ENCODE data around the gene ADAM12. TPM values are rescaled to one million over a fixed set of nuclear protein-coding genes. Genes with fewer than 3 reads are reported as not detected.

The ADAM12 gene
- total RNA-seq, 1 experiment from 2014 or later = not detected

- no peak for DNase-seq
- H3K9me3 ChIP-seq (ENCODE audit: low read length) = no peaks in the 10 kb centered on the region
Observed at GRCh38 chr10:126312167-126312566, 76.1 kb downstream of the ADAM12 start.

GRCh38 chr10:126309228-126309883 is 78.9 kb downstream of the ADAM12 start:
- no peak overlapping the region for H3K4me3 ChIP-seq (ENCODE audit: low read length)
- H2AFZ ChIP-seq (ENCODE audit: low read length) = no peak overlapping the region
- no peaks in the 10 kb centered on the region for H3K36me3 ChIP-seq (ENCODE audit: insufficient read depth, low read length)
- no peaks in the 10 kb centered on the region for H3K79me2 ChIP-seq (ENCODE audit: low read length)
- no peak for DNase-seq
- H4K20me1 ChIP-seq (ENCODE audit: insufficient read depth, low read depth, low read length) = no peaks in the 10 kb centered on the region
- no peak overlapping the region for H3K9ac ChIP-seq (ENCODE audit: low read length)
- no peak overlapping the region for H3K27ac ChIP-seq (ENCODE audit: low read length)
- H3K9me2 ChIP-seq (replicated peaks; ENCODE audit: insufficient read depth, low read length) = no peaks in the 10 kb centered on the region
- no peaks in the 10 kb centered on the region for H3K9me3 ChIP-seq (ENCODE audit: low read length)
- no peaks in the 10 kb centered on the region for H3K4me1 ChIP-seq (ENCODE audit: low read length)
- H3K4me2 ChIP-seq (ENCODE audit: low read depth, low read length, poor library complexity, severe bottlenecking) = no peak overlapping the region
- no peaks in the 10 kb centered on the region; the same call in 1 of the 2 replicates for H3K27me3 ChIP-seq (ENCODE audit: low read length)

More at GRCh38 chr10:126312167-126312566, 76.1 kb downstream of the ADAM12 start:
- no peaks in the 10 kb centered on the region for H3K79me2 ChIP-seq (ENCODE audit: low read length)
- H3K27ac ChIP-seq (ENCODE audit: low read length) = no peak overlapping the region
- no peaks in the 10 kb centered on the region for H3K36me3 ChIP-seq (ENCODE audit: insufficient read depth, low read length)
- H3K27me3 ChIP-seq (ENCODE audit: low read length) = no peaks in the 10 kb centered on the region; the same call in 1 of the 2 replicates
- H4K20me1 ChIP-seq (ENCODE audit: insufficient read depth, low read depth, low read length) = no peaks in the 10 kb centered on the region
- H3K4me3 ChIP-seq (ENCODE audit: low read length) = no peak overlapping the region
- no peak overlapping the region for H3K4me2 ChIP-seq (ENCODE audit: low read depth, low read length, poor library complexity, severe bottlenecking)
- no peaks in the 10 kb centered on the region for H3K9me2 ChIP-seq (replicated peaks; ENCODE audit: insufficient read depth, low read length)
- H2AFZ ChIP-seq (ENCODE audit: low read length) = no peak overlapping the region
- H3K4me1 ChIP-seq (ENCODE audit: low read length) = no peaks in the 10 kb centered on the region
- H3K9ac ChIP-seq (ENCODE audit: low read length) = no peak overlapping the region

- Histone ChIP-seq H3K4me1 (ENCODE audit: low read length) (no peaks in the 10 kb centered on the region), H3K27me3 (ENCODE audit: low read length) (no peaks in the 10 kb centered on the region; the same call in 1 of the 2 replicates), H3K4me3 (ENCODE audit: low read length) (no peak overlapping the region), H3K27ac (ENCODE audit: low read length) (no peak overlapping the region), H3K79me2 (ENCODE audit: low read length) (no peaks in the 10 kb centered on the region), H3K9me2 (replicated peaks; ENCODE audit: insufficient read depth, low read length) (no peaks in the 10 kb centered on the region), H3K4me2 (ENCODE audit: low read depth, low read length, poor library complexity, severe bottlenecking) (no peak overlapping the region), H3K9ac (ENCODE audit: low read length) (no peak overlapping the region), H2AFZ (ENCODE audit: low read length) (no peak overlapping the region), H4K20me1 (ENCODE audit: insufficient read depth, low read depth, low read length) (no peaks in the 10 kb centered on the region), H3K9me3 (ENCODE audit: low read length) (no peaks in the 10 kb centered on the region), H3K36me3 (ENCODE audit: insufficient read depth, low read length) (no peaks in the 10 kb centered on the region)
- DNase-seq = no peak
Observed at GRCh38 chr10:126302826-126303665, 85.2 kb downstream of the ADAM12 start.

- H3K4me2 ChIP-seq (ENCODE audit: low read depth, low read length, poor library complexity, severe bottlenecking) = no peak overlapping the region
- H3K9me2 ChIP-seq (replicated peaks; ENCODE audit: insufficient read depth, low read length) = no peaks in the 10 kb centered on the region
- H2AFZ ChIP-seq (ENCODE audit: low read length) = no peak overlapping the region
- no peaks in the 10 kb centered on the region for H3K9me3 ChIP-seq (ENCODE audit: low read length)
- no peak for DNase-seq
- H3K9ac ChIP-seq (ENCODE audit: low read length) = no peak overlapping the region
- no peak overlapping the region for H3K27ac ChIP-seq (ENCODE audit: low read length)
- H3K36me3 ChIP-seq (ENCODE audit: insufficient read depth, low read length) = no peaks in the 10 kb centered on the region
- no peaks in the 10 kb centered on the region for H3K79me2 ChIP-seq (ENCODE audit: low read length)
- no peaks in the 10 kb centered on the region for H4K20me1 ChIP-seq (ENCODE audit: insufficient read depth, low read depth, low read length)
- no peaks in the 10 kb centered on the region for H3K27me3 ChIP-seq (ENCODE audit: low read length)
- no peak overlapping the region for H3K4me3 ChIP-seq (ENCODE audit: low read length)
- no peaks in the 10 kb centered on the region for H3K4me1 ChIP-seq (ENCODE audit: low read length)
Observed at GRCh38 chr10:126302476-126302756, 85.9 kb downstream of the ADAM12 start.

- Histone ChIP-seq H3K36me3 (ENCODE audit: insufficient read depth, low read length) (no peaks in the 10 kb centered on the region), H3K79me2 (ENCODE audit: low read length) (no peaks in the 10 kb centered on the region), H3K9me3 (ENCODE audit: low read length) (no peaks in the 10 kb centered on the region), H3K4me1 (ENCODE audit: low read length) (no peaks in the 10 kb centered on the region), H4K20me1 (ENCODE audit: insufficient read depth, low read depth, low read length) (no peaks in the 10 kb centered on the region), H2AFZ (ENCODE audit: low read length) (no peak overlapping the region), H3K9me2 (replicated peaks; ENCODE audit: insufficient read depth, low read length) (no peaks in the 10 kb centered on the region), H3K9ac (ENCODE audit: low read length) (no peak overlapping the region), H3K27ac (ENCODE audit: low read length) (no peak overlapping the region), H3K4me2 (ENCODE audit: low read depth, low read length, poor library complexity, severe bottlenecking) (no peak overlapping the region), H3K4me3 (ENCODE audit: low read length) (no peak overlapping the region), H3K27me3 (ENCODE audit: low read length) (no peaks in the 10 kb centered on the region)
- no peak for DNase-seq
Observed at GRCh38 chr10:126301701-126302475, 86.4 kb downstream of the ADAM12 start.

GRCh38 chr10:126294451-126294850 is 93.8 kb downstream of the ADAM12 start:
- H2AFZ ChIP-seq (ENCODE audit: low read length) = no peak overlapping the region
- no peak overlapping the region for H3K27ac ChIP-seq (ENCODE audit: low read length)
- H3K9me3 ChIP-seq (ENCODE audit: low read length) = no peaks in the 10 kb centered on the region
- DNase-seq = no peak
- no peaks in the 10 kb centered on the region for H3K79me2 ChIP-seq (ENCODE audit: low read length)
- H3K27me3 ChIP-seq (ENCODE audit: low read length) = no peaks in the 10 kb centered on the region
- H3K9ac ChIP-seq (ENCODE audit: low read length) = no peak overlapping the region
- H3K4me1 ChIP-seq (ENCODE audit: low read length) = no peaks in the 10 kb centered on the region
- no peaks in the 10 kb centered on the region for H3K9me2 ChIP-seq (replicated peaks; ENCODE audit: insufficient read depth, low read length)
- H3K36me3 ChIP-seq (ENCODE audit: insufficient read depth, low read length) = no peaks in the 10 kb centered on the region
- H4K20me1 ChIP-seq (ENCODE audit: insufficient read depth, low read depth, low read length) = no peaks in the 10 kb centered on the region
- no peak overlapping the region for H3K4me3 ChIP-seq (ENCODE audit: low read length)
- no peak overlapping the region for H3K4me2 ChIP-seq (ENCODE audit: low read depth, low read length, poor library complexity, severe bottlenecking)

GRCh38 chr10:126290232-126290631 is 98.0 kb downstream of the ADAM12 start:
- Histone ChIP-seq H3K79me2 (ENCODE audit: low read length) (no peaks in the 10 kb centered on the region), H3K4me2 (ENCODE audit: low read depth, low read length, poor library complexity, severe bottlenecking) (no peak overlapping the region), H3K27ac (ENCODE audit: low read length) (no peak overlapping the region), H3K4me1 (ENCODE audit: low read length) (no peaks in the 10 kb centered on the region), H3K9me3 (ENCODE audit: low read length) (no peaks in the 10 kb centered on the region), H3K9me2 (replicated peaks; ENCODE audit: insufficient read depth, low read length) (no peaks in the 10 kb centered on the region), H3K36me3 (ENCODE audit: insufficient read depth, low read length) (no peaks in the 10 kb centered on the region), H4K20me1 (ENCODE audit: insufficient read depth, low read depth, low read length) (no peaks in the 10 kb centered on the region), H3K4me3 (ENCODE audit: low read length) (no peak overlapping the region), H3K9ac (ENCODE audit: low read length) (no peak overlapping the region), H2AFZ (ENCODE audit: low read length) (no peak overlapping the region), H3K27me3 (ENCODE audit: low read length) (no peaks in the 10 kb centered on the region)
- DNase-seq = no peak
